G401.6 (cell line): Measurements from ENCODE around the gene TAPBP.
"Not testable (repeated sequence)": the region's sequence is repeated elsewhere in the genome, so short reads cannot be mapped to it uniquely, and the experiment has no call there.

Experiments
- FAIRE-seq: peaks from 2 replicates; lab custom pipeline; 2012; peaks lifted over from hg19 to GRCh38; lab: Jason Lieb, UNC

TAPBP gene

GRCh38 chr6:33313709-33314514 is at the start of gene TAPBP:
Gene TAPBP (minus strand): TSS chr6:33314078. CDS start chr6:33314041, 37 bp downstream.
- no peak for FAIRE-seq

GRCh38 chr6:33363486-33363885 is 49.6 kb upstream of the TAPBP start:
- FAIRE-seq: not testable (repeated sequence)

- FAIRE-seq: no peak
These were observed 45.5 kb upstream of the TAPBP start for GRCh38 chr6:33359331-33359730.

- not testable (repeated sequence) for FAIRE-seq
These were observed 43.4 kb upstream of the TAPBP start for GRCh38 chr6:33357160-33357871.

GRCh38 chr6:33356295-33356694 is 42.4 kb upstream of the TAPBP start:
- no peak for FAIRE-seq

GRCh38 chr6:33355860-33356259 is 42.0 kb upstream of the TAPBP start:
- not testable (repeated sequence) for FAIRE-seq

- no peak for FAIRE-seq
These were observed 33.9 kb upstream of the TAPBP start for GRCh38 chr6:33347816-33348215.

- FAIRE-seq: not testable (repeated sequence)
These were observed 33.1 kb upstream of the TAPBP start for GRCh38 chr6:33346972-33347371.

- FAIRE-seq: peak; percentile 67
These were observed 31.1 kb upstream of the TAPBP start for GRCh38 chr6:33344701-33345697.

GRCh38 chr6:33343953-33344611 is 30.2 kb upstream of the TAPBP start:
- FAIRE-seq: no peak

- FAIRE-seq: not testable (repeated sequence)
These were observed 29.7 kb upstream of the TAPBP start for GRCh38 chr6:33343606-33343952.

GRCh38 chr6:33339193-33339592 is 25.3 kb upstream of the TAPBP start:
- FAIRE-seq: no peak

GRCh38 chr6:33336495-33336894 is 22.6 kb upstream of the TAPBP start:
- FAIRE-seq: no peak

GRCh38 chr6:33335916-33336315 is 22.0 kb upstream of the TAPBP start:
- no peak for FAIRE-seq

GRCh38 chr6:33333666-33334065 is 19.8 kb upstream of the TAPBP start:
- no peak for FAIRE-seq

- no peak for FAIRE-seq
These were observed 16.9 kb upstream of the TAPBP start for GRCh38 chr6:33330736-33331135.

- no peak for FAIRE-seq
These were observed 15.2 kb upstream of the TAPBP start for GRCh38 chr6:33329058-33329457.

- FAIRE-seq: no peak
These were observed 10.2 kb upstream of the TAPBP start for GRCh38 chr6:33324125-33324524.

- no peak for FAIRE-seq
These were observed 9.7 kb upstream of the TAPBP start for GRCh38 chr6:33323623-33323948.

GRCh38 chr6:33321227-33321626 is 7.3 kb upstream of the TAPBP start:
- FAIRE-seq: no peak

- FAIRE-seq: no peak
These were observed 6.7 kb upstream of the TAPBP start for GRCh38 chr6:33320315-33321181.
